ENCODE data around the gene TMC7.

- TF ChIP-seq CTCF (IDR thresholded peaks at IDR 0.05) (no peak), POLR2A (IDR thresholded peaks at IDR 0.05) (no peak)
Measured at GRCh38 chr16:19005561-19006445, 22.1 kb downstream of the TMC7 start.

All from breast epithelium (tissue), 3 donors.